GM12892 (cell line): Measurements from ENCODE around the gene BMP8B.
"Not testable (repeated sequence)": the region's sequence is repeated elsewhere in the genome, so short reads cannot be mapped to it uniquely, and the experiment has no call there.

Experiments used
- DNase-seq: peaks from one replicate; pipeline ENCODE4 v3.0.0; 2011; ENCODE audit not compliant: insufficient read length
- FAIRE-seq: peaks from 2 replicates; lab custom pipeline; 2011; peaks lifted over from hg19 to GRCh38; lab: Jason Lieb, UNC
- POLR2A ChIP-seq: IDR thresholded peaks from 2 replicates; pipeline ENCODE4 v1.6.1; 2011; ENCODE audit warnings: low read depth, low read length, control low read depth
- POLR2AphosphoS5 ChIP-seq: IDR thresholded peaks from 2 replicates; pipeline ENCODE4 v1.6.1; 2011; ENCODE audit warnings: low read depth, low read length, control low read depth
- TAF1 ChIP-seq: IDR thresholded peaks from 2 replicates; pipeline ENCODE4 v1.6.1; 2011; ENCODE audit warnings: low read depth, mild to moderate bottlenecking, control low read depth, low read length, borderline replicate concordance

BMP8B gene

GRCh38 chr1:39808784-39809517, 20.3 kb upstream of the BMP8B start:
- FAIRE-seq (no peak), DNase-seq (no peak)
- TF ChIP-seq POLR2AphosphoS5 (no peak), POLR2A (no peak)

- DNase-seq (no peak), FAIRE-seq (no peak)
- TF ChIP-seq POLR2AphosphoS5 (no peak), TAF1 (no peak), POLR2A (no peak)
Measured at GRCh38 chr1:39805385-39805784, 16.7 kb upstream of the BMP8B start.

GRCh38 chr1:39802496-39803260, 14.0 kb upstream of the BMP8B start:
- no peak for TF ChIP-seq TAF1
- no peak for TF ChIP-seq POLR2A
- TF ChIP-seq POLR2AphosphoS5: no peak
- FAIRE-seq: no peak
- no peak for DNase-seq

GRCh38 chr1:39800471-39800835, 11.8 kb upstream of the BMP8B start:
- DNase-seq (no peak), FAIRE-seq (no peak)
- TF ChIP-seq TAF1 (no peak), POLR2AphosphoS5 (no peak), POLR2A (no peak)

- FAIRE-seq (no peak), DNase-seq (peak; percentile 63)
- TF ChIP-seq TAF1 (no peak), POLR2A (no peak), POLR2AphosphoS5 (no peak)
Measured at GRCh38 chr1:39799770-39800470, 11.3 kb upstream of the BMP8B start.

GRCh38 chr1:39798859-39799769, 10.4 kb upstream of the BMP8B start:
- TF ChIP-seq POLR2A (peak; percentile 39; the same call in 1 of the 2 replicates), POLR2AphosphoS5 (peak; percentile 33; the same call in 1 of the 2 replicates)
- FAIRE-seq (peak; percentile 98), DNase-seq (peak; percentile 66)

GRCh38 chr1:39795651-39796050, 7.0 kb upstream of the BMP8B start:
- FAIRE-seq (no peak), DNase-seq (no peak)
- no peak for TF ChIP-seq POLR2AphosphoS5
- no peak for TF ChIP-seq TAF1
- TF ChIP-seq POLR2A: no peak

GRCh38 chr1:39791838-39792237, 3.2 kb upstream of the BMP8B start:
- no peak for TF ChIP-seq POLR2A
- TF ChIP-seq POLR2AphosphoS5: no peak
- no peak for FAIRE-seq

GRCh38 chr1:39789571-39790110, 976 bp upstream of the BMP8B start:
- DNase-seq (no peak), FAIRE-seq (no peak)
- no peak for TF ChIP-seq TAF1
- TF ChIP-seq POLR2AphosphoS5: no peak
- TF ChIP-seq POLR2A: no peak

More at GRCh38 chr1:39791838-39792237, 3.2 kb upstream of the BMP8B start:
- no peak for DNase-seq

GRCh38 chr1:39788426-39788757, 273 bp downstream of the BMP8B start:
- no peak for TF ChIP-seq POLR2AphosphoS5
- FAIRE-seq: no peak

GRCh38 chr1:39787964-39788363, 701 bp downstream of the BMP8B start:
- not testable (repeated sequence) for DNase-seq
- FAIRE-seq: peak; percentile 51

More at GRCh38 chr1:39788426-39788757, 273 bp downstream of the BMP8B start:
- DNase-seq: no peak
